Measurements from ENCODE around the gene ASB16.
"Not testable (repeated sequence)": the region's sequence is repeated elsewhere in the genome, so short reads cannot be mapped to it uniquely, and the experiment has no call there.

The ASB16 gene

GRCh38 chr17:44147812-44148211, 22.7 kb upstream of the ASB16 start:
- DNase-seq, result no peak

DNA sequence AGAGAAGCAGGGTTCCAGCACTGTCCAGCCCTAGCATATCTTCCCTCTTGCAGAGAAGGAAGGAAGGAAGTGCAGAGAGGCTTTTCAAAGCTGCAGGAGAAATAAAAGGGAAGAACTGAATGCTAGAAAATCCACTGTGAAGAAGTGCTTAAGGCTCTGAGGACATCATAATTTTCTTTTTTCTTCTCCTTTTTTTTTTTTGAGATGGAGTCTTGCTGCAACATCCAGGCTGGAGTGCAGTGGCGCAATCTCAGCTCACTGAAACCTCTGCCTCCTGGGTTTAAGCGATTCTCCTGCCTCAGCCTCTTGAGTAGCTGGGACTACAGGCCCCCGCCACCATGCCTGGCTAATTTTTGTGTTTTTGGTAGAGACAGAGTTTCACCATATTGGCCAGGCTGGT, 21.4 kb upstream of the ASB16 start:
- not testable (repeated sequence) for DNase-seq

GRCh38 chr17:44149750-44150329, 20.7 kb upstream of the ASB16 start:
- DNase-seq, result no peak

DNA sequence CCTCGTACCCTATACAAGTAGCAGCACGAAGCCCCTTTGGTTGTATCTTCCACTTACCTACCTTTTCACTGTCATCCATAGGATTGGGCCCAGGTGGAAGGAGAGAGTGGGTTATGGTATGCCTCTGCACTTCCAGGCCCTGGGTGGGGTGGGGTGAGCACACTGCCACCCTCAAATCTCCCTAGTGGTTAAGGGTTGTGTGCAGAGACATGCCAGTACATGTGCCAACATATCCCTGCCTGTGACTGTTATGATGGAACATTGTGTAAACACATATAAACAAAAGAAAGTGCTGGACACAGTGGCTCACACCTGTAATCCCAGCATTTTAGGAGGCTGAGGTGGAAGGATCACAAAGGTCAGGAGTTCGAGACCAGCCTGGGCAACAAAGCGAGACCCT, 17.6 kb upstream of the ASB16 start:
- DNase-seq, result no peak

DNA sequence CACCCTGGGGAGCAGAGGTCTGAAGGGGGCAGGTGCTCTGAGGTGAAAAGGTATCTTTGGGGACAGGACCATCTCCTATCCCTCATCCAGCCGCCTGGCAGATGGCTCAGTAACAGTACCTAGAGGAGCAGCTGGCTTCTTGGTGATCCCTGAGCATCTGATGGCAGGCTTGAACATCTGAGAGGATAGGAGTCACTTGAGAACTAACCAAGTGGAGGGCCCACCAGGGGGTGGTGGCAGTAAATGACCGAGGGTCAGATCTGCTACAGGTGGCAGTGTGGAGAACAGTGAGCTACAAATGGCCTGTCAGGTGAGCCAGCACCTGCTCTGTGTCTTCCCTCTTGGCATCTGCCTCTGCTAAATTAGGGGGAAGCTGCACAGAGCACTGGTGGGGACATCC, 15.0 kb upstream of the ASB16 start:
- no peak for DNase-seq

DNA sequence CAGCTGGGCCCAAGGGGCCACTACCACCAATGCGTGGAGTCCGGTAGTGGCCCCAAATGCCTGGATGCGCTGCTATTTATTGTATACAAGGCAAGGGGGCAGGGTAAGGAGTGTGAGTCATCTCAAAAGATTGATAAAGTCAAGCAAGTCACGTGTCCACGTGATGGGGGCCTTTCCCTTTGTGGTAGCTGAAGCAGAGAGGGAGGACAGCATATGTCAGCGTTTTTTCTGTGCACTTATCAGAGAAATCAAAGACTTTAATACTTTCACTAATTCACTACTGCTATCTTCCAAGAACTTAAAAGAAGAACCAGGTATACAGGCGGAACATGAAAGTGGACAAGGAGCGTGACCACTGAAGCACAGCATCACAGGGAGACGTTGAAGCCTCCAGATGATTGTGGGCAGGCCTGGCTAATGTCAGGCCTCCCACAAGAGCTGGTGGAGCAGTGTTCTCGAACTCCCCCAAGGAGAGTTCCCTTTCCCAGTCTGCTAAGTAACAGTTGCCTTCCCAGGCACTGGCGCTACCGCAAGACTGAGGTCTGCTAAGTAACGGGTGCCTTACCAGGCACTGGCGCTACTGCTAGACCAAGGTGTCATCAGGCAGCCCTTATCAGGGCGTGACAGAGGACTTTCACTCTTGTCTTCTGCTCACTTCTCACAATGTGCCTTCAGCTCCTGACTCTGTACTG, 10.8 kb upstream of the ASB16 start:
- no peak for DNase-seq

DNA sequence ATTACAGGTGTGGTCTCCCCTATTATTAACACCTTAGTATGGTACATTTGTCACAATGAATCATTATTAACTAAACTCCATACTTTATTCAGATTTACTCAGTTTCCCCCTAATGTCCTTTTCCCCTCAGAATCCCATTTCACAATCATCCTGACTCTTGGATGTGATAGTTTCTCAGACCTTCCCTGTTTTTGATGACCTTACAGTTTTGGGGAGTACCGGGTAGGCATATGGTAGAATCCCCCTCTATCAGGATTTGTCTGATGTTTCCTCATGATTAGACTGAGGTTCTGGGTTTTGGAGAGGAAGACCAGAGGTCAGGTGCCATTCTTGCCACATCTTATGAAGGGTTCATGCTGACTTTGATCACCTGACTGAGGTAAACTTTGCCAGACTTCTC, 6.0 kb upstream of the ASB16 start:
- no peak for DNase-seq

DNA sequence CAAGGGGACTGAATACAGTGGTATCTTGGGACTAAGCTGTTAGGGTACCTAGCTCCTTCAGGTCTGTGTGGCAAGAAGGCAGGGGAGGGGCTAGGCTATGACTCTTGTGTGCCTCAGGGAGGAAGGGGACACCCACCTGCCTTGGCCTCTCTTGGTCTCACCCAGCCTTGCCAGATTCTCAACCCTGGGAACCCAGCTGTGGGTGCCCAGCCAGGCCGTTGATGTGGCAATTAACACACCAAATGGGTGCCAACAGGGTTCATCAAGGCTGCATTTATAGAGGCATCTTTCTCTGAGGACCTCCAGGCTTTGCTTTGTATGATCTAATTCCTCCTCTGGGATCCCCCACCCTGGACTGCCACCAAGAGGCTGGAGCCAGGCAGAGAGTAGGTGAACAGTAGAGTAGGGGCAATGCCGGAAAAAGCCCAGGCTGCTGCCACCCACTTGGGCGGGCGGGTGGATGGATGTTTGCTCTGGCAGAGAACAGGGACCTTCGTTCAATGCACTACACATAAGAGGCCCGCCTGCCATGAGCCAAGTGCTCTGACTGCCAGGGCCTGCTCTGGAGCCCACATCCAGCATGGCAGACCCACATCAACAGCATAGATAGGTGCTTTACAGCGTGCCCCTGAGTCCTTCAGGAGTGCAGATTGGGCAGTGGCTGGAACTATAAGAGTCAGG, 3.2 kb upstream of the ASB16 start:
- no peak for DNase-seq

DNA sequence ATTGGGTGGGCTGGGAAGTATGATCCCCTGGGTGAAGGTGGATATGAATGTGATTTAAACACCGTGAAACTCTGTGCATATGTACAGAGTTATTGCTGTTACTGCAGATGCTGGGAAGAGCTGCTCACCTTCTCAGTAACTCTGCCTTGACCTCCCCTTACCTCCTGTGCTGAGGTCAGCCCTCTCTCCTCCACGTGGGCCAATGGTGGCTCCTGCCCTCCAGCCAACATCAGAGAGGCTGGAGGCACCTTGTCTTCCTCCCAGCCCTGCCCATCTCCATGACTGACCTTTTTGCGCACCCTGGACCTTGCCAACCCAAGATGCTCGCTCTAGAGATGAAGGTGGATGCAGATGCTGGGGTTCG, 387 bp upstream of the ASB16 start:
- peak; percentile 74 for DNase-seq

DNA sequence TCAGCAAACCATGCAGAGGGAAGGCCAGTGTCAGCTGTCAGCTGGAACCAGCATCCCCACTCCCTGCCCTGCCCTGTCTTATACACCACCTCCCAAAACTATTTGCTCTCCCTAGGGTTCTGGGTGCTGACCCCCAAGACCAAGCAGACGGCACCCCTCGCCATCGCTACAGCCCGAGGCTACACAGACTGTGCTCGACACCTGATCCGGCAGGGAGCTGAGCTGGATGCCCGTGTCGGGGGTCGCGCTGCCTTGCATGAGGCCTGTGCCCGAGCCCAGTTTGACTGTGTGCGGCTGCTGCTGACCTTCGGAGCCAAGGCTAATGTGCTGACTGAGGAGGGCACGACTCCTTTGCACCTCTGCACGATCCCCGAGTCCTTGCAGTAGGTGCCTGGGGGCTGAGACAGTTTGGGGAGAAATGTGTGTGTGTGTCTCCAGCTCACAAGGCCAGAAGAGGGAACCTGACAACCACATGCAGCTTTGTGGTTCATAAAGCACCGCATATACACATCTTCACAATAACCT, 1.5 kb downstream of the ASB16 start:
- no peak for DNase-seq

- no peak for DNase-seq
These were observed 3.9 kb downstream of the ASB16 start for GRCh38 chr17:44174427-44174826.

GRCh38 chr17:44176257-44176656, 5.8 kb downstream of the ASB16 start:
- DNase-seq, result no peak

GRCh38 chr17:44176671-44177501, 6.4 kb downstream of the ASB16 start:
- no peak for DNase-seq

DNA sequence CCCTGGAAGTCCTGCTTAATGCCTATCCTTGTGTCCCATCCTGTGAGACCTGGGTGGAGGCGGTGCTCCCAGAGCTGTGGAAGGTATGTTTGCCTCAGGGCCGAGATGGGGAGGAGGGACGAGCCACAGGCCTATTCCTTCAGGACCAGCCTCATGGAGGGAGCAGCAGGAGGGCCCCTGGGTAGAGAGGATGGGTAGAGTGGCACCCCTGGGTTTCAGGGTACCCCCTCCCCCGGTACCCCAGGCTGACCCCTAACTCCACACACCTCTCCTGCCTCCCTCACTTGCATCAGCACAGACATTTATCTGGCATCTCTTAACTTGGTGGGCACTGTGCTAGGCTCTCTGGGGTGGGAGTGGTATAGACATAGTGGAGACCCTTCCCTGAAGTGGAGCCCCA, 7.1 kb downstream of the ASB16 start:
- no peak for DNase-seq

GRCh38 chr17:44178133-44178532, 7.6 kb downstream of the ASB16 start:
- DNase-seq, result no peak

DNA sequence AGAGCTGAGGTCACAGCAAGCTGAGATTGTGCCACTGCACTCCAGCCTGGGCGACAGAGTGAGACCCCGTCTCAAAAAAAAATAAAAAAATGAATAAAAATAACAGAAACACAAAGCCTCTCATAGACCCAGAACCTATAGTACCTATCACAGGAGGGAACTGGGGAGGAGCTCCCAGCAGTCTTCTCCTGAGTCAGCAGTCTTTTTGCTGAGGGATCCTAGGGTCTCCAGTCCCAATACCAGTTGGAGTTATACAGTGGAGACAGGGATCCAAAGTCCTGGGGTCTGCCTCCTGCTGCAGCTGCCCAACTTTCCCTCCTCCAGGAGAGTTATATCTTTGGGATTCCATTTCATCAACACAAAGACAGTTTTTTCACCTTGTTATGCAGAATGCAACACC, 12.5 kb downstream of the ASB16 start:
- no peak for DNase-seq

DNA sequence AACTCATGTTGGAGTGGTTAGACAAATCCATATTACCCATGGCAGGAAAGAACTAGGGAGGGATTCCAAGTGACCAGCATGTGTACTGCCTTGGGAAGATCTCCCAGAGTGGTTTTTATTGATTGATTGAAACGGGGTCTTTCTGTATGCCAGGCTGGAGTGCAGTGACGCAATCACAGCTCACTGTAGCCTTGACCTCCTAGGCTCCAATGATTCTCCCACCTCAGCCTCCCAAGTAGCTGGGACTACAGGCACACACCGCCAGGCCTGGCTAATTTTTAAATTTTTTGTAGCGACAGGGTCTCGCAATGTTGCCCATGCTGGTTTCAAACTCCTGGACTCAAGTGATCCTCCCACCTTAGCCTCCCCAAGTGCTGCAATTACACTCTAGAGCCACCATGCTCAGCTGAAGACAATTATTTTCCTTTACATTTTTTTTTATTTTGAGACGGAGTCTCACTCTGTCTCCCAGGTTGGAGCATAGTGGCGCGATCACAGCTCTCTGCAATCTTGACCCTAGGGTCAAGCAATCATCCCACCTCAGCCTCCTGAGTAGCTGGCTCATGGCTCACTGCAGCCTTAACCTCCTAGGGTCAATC, 13.8 kb downstream of the ASB16 start:
- no peak for DNase-seq

DNA sequence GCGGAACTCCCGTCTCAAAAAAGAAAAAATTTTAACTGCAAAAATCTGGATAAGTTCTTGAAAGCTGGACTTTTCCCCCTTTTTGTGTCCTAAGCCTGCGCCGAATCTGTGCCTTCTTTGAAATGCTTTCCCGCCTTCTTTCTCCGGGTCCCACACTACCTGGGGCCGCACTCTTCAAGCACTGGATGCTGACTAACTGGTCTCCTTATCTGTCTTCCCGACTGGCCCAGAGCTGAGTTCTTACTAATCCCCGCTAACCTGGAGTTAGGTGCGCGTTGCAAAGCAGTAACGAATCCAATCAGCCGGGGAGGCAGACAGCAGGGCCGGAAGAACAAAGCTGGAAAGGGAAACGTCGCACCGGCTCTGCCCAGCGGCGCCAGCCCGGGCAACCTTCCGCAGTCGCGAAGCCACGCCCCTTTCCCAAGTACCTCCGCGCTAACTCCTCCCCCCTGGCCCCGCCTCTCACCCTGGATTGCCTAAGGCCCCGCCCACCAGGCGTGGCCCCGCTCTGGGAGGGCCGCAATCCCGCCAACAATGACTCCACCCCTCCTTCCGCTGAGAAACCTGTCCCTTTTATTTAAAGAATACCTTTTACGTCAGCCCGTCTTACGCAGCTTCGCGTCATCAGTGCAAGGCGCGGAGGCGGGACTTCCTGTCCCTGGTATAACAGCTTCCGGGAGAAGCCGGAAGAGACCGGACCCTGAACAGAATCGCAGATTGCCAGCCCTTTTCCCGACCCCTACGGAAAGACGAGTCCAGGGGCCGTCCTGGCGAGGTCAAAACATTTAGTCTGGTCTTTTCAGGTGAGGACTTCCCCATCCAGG, 16.0 kb downstream of the ASB16 start, which contains the start of gene TMUB2:
Gene TMUB2 (plus strand): TSS at position 666 of the 824 bp plus-strand sequence. CDS start 737 bp downstream, outside the sequence.
- DNase-seq, result peak; percentile 100

DNA sequence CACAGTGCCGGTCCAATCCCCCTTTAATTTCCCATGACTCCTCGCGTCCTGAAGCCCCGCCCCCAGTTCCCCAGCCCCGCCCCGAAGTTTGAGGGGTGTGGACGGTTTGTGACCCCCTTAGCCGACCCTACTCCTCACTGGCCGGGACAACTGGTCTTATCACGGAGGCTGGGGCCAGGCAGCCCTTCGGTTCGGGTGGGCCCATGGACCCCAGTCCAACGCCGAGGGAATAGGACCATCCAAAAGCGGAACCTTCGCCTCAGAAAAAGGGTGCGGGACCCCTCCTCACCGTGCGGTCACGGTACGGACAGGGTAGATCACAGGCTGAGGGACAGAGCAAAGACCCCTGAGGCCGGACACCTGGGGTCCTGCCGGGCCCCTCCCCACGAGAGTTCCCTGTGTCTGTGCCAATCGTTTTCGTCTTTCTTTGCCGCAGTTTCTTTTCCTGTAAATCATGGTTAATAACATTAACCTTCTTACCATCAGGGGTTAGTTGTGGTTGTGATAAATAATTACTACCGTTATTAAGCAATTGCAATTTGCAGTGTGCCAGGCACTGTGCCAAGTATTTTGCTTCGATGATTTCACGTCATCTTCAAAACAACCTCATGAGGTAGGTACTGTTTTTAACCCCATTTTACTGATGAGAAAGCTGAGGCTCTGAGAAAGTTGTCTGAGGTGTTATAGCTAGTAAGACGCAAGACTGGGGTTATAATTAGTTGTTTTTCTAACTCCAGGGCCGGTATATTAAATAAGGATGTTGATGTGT, 16.8 kb downstream of the ASB16 start:
- peak; percentile 51 for DNase-seq

DNA sequence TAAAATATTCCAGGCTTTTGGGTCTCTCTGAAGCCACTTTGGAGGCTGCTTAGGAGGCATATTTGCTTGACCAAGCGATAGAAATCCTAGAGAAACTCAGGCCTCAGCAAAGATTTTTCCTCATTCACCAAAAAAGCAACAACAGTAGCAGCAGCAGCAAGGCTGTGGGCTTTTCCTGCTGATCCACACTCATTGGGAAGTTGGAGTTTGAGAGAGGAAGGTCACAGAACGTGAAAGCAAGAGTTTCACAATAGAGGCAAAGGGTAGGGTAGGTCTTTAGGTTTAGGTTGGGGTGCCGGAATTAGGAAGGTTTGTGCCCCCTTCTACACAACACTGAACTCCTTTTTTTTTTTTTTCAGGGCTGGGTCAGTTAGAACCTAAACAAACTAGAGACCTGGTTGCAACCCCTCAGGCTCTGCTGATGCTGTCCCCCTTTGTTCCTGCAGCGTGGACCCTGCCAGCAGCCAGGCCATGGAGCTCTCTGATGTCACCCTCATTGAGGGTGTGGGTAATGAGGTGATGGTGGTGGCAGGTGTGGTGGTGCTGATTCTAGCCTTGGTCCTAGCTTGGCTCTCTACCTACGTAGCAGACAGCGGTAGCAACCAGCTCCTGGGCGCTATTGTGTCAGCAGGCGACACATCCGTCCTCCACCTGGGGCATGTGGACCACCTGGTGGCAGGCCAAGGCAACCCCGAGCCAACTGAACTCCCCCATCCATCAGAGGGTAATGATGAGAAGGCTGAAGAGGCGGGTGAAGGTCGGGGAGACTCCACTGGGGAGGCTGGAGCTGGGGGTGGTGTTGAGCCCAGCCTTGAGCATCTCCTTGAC, 18.3 kb downstream of the ASB16 start:
- DNase-seq, result no peak

Data from DMS53 (cell line).